GM21447 (cell line): ENCODE results near the gene PRAMEF12.
"Not testable (repeated sequence)": the region's sequence is repeated elsewhere in the genome, so short reads cannot be mapped to it uniquely, and the experiment has no call there.

ENCODE experiments used
- ATAC-seq: cut with Tn5 transposase; IDR thresholded peaks from one replicate; pipeline ENCODE4 v1.9.1; 2021; ENCODE audit not compliant: unreplicated experiment

Gene PRAMEF12

GRCh38 chr1:12769976-12770505 lies 3.5 kb upstream of the PRAMEF12 start:
- ATAC-seq: no peak

GRCh38 chr1:12770620-12771019 lies 2.9 kb upstream of the PRAMEF12 start:
- ATAC-seq: no peak

GRCh38 chr1:12771186-12771585 lies 2.4 kb upstream of the PRAMEF12 start:
- no peak for ATAC-seq

- no peak for ATAC-seq
Measured at GRCh38 chr1:12772520-12772919, 1.0 kb upstream of the PRAMEF12 start.

DNA sequence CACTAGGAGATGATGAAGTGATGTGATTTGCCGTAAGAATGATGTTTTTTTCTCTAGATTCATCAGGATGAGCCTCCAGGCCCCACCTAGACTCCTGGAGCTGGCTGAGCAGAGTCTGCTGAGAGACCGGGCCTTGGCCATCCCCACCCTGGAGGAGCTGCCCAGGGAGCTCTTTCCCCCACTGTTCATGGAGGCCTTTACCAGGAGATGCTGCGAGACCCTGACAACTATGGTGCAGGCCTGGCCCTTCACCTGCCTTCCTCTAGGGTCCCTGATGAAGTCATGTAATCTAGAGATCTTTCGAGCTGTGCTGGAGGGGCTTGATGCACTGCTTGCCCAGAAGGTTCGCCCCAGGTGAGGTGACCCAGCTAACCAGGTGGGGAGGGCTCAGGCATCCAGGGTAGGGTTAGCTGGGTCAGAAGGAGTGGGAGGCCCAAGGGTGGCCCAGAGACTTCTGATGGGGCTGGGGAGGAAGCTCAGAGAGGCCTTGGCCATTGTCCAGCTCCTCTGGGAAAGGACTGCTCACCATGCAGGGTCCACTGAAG lies 1.3 kb downstream of the PRAMEF12 start:
- no peak for ATAC-seq

- ATAC-seq: no peak
Measured at GRCh38 chr1:12775443-12775842, 1.9 kb downstream of the PRAMEF12 start.

DNA sequence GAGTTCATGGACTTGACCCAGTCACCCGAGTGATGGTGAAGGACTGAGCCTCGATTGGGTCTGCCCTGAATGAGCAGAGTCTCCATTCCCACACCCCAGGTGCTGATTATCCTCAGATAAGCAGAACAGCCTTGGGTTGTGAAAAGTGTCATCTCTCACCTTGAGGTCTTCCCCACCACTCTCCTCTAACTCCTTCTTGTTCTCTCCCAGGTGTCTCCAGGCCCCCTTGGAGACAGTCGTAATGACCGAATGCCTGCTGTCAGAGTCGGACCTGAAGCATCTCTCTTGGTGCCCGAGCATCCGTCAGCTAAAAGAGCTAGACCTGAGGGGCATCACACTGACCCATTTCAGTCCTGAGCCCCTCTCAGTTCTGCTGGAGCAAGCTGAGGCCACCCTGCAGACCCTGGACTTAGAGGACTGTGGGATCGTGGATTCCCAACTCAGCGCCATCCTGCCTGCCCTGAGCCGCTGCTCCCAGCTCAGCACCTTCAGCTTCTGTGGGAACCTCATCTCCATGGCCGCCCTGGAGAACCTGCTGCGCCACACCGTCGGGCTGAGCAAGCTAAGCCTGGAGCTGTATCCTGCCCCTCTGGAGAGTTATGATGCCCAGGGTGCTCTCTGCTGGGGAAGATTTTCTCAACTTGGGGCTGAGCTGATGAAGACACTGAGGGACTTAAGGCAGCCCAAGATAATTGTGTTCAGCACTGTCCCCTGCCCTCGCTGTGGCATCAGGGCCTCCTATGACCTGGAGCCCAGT lies 3.4 kb downstream of the PRAMEF12 start:
- ATAC-seq: no peak

- ATAC-seq: no peak
Measured at GRCh38 chr1:12778061-12778460, 4.5 kb downstream of the PRAMEF12 start.

DNA sequence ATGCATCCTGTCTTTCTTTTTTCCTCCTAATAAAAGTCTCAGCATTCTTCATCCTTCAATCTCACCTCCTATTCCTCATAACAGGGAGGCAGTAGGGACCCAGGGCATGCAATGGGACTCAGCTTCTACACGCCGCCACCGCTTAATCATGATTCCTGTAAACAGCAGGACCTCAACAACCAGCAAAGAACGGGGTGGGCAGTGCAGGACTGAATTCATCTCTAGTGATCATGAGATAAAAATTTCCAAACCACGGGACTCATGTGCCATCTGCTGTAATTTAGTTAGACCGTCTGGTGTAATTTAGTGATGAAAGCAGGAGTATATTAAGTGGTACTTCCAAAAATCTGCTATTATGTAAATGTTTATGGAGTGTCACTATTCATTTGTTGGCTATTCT lies 5.4 kb downstream of the PRAMEF12 start:
- no peak for ATAC-seq

DNA sequence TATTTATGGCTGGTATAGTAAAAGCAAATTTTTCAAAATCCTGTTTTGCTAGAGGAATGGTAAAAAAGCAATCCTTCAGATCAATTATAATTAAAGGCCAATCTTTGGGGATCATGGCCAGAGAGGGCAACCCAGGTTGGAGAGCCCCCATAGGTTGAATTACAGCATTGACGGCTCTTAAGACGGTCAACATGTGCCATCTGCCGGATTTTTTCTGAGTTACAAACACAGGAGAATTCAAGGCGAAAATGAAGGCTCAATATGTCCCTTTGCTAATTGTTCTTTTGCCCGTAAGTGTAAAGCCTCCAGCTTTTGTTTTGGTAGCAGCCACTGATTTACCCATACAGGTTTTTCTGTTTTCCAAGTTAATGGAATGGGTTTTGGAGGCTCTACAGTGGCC lies 8.0 kb downstream of the PRAMEF12 start:
- not testable (repeated sequence) for ATAC-seq

- not testable (repeated sequence) for ATAC-seq
Measured at GRCh38 chr1:12783783-12784182, 10.2 kb downstream of the PRAMEF12 start.

DNA sequence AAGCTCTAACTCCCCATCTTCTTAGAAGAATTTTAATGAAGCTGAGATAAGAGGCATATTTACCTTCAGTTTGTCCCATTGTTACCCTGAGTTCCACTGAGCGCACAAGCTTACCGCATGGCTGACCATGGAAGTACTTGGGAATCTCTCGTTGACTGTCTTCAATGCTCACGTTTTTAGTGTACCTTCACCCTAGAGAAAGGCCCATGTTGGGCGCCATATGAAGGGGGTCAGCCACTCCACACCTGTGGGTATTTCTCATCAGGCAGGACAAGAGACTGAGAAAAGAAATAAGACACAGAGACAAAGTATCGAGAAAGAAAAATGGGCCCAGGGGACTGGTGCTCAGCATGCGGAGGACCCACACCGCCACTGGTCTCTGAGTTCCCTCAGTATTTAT lies 11.2 kb downstream of the PRAMEF12 start:
- not testable (repeated sequence) for ATAC-seq

- ATAC-seq: not testable (repeated sequence)
Measured at GRCh38 chr1:12791097-12791496, 17.6 kb downstream of the PRAMEF12 start, which contains the start of gene PRAMEF1. Gene PRAMEF1 (plus strand): TSS chr1:12791397. CDS start chr1:12793228, 1,831 bp downstream.

GRCh38 chr1:12798911-12799310 lies 25.4 kb downstream of the PRAMEF12 start:
- ATAC-seq: no peak

DNA sequence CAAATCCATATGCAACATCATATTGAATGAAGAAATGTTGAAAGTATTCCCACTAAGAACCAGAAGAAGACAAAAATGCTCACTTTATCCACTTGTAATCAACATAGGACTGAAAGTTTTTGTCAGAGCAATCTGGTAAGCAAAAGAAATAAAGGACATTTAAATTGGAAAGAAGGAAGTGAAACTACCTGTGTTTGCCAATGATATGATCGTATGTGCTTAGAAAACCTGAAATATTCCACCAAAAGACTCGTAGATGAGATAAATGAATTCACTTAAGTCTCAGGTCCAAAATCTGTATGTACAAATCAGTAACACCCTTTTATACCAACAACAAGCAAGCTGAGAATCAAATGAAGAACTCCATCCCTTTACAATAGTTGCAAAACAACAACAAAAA lies 26.2 kb downstream of the PRAMEF12 start:
- ATAC-seq: no peak

GRCh38 chr1:12809933-12810332 lies 36.4 kb downstream of the PRAMEF12 start:
- ATAC-seq: no peak

- ATAC-seq: no peak
Measured at GRCh38 chr1:12810691-12811408, 37.3 kb downstream of the PRAMEF12 start.

- ATAC-seq: no peak
Measured at GRCh38 chr1:12811409-12811784, 37.9 kb downstream of the PRAMEF12 start.

DNA sequence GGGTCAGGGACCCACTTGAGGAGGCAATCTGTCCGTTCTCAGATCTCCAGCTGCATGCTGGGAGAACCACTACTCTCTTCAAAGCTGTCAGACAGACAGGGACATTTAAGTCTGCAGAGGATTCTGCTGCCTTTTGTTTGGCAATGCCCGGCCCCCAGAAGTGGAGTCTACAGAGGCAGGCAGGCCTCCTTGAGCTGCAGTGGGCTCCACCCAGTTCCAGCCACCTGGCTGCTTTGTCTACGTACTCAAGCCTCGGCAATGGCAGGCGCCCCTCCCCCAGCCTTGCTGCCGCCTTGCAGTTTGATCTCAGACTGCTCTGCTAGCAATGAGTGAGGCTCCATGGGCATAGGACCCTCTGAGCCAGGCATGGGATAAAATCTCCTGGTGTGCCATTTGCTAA lies 45.5 kb downstream of the PRAMEF12 start:
- ATAC-seq: not testable (repeated sequence)
